GM12878 (cell line): ENCODE measurements around the gene PRPF18. TPM values are rescaled to one million over a fixed set of nuclear protein-coding genes. Genes with fewer than 3 reads are reported as not detected.

ENCODE experiments used
- BACH1 ChIP-seq: fragments of 450-650 bp; IDR thresholded peaks from 2 replicates; pipeline ENCODE4 v1.6.1; 2017; ENCODE audit warnings: mild to moderate bottlenecking, borderline replicate concordance
- E2F4 ChIP-seq: IDR thresholded peaks from 2 replicates; pipeline ENCODE4 v1.6.1; 2012; ENCODE audit warnings: low read depth, low read length, improper control_type of control experiment
- FOS ChIP-seq: IDR thresholded peaks from 3 replicates; pipeline ENCODE4 v1.6.1; 2011; ENCODE audit warnings: borderline replicate concordance; ENCODE audit not compliant: insufficient read length; ENCODE audit errors: extremely low read depth
- FOXM1 ChIP-seq: IDR thresholded peaks from 2 replicates; pipeline ENCODE4 v1.6.1; 2012; ENCODE audit warnings: low read depth, mild to moderate bottlenecking, inconsistent platforms, low read length, moderate library complexity
- HCFC1 ChIP-seq: fragments of 150-350 bp; IDR thresholded peaks from 2 replicates; pipeline ENCODE4 v1.6.1; 2014; ENCODE audit warnings: low read length
- HSF1 ChIP-seq: fragments of 150-350 bp; IDR thresholded peaks from 2 replicates; pipeline ENCODE4 v1.6.1; 2014; ENCODE audit warnings: mild to moderate bottlenecking, low read depth, low read length
- IRF3 ChIP-seq: fragments of 450-650 bp; IDR thresholded peaks from 2 replicates; pipeline ENCODE4 v1.6.1; 2014; ENCODE audit warnings: mild to moderate bottlenecking
- LARP7 ChIP-seq: fragments of 450-650 bp; IDR thresholded peaks from 2 replicates; pipeline ENCODE4 v1.6.1; 2017; ENCODE audit warnings: mild to moderate bottlenecking
- MXI1 ChIP-seq: fragments of 150-350 bp; IDR thresholded peaks from 2 replicates; pipeline ENCODE4 v1.6.1; 2011; ENCODE audit warnings: low read depth, mild to moderate bottlenecking, inconsistent platforms, low read length, improper control_type of control experiment
- NBN ChIP-seq: fragments of 450-650 bp; IDR thresholded peaks from 2 replicates; pipeline ENCODE4 v1.6.1; 2016
- POLR2A ChIP-seq: IDR thresholded peaks from 2 replicates; pipeline ENCODE4 v1.6.1; 2011; ENCODE audit warnings: low read depth, mild to moderate bottlenecking, low read length
- RB1 ChIP-seq: fragments of 450-650 bp; formaldehyde crosslinking; IDR thresholded peaks from 2 replicates; pipeline ENCODE4 v1.6.1; 2017; ENCODE audit warnings: mild to moderate bottlenecking, borderline replicate concordance
- RBBP5 ChIP-seq: fragments of 200-600 bp; sonication (generic); conservative IDR thresholded peaks from 2 replicates; pipeline ENCODE4 v1.6.1; 2016
- TCF12 ChIP-seq: IDR thresholded peaks from 2 replicates; pipeline ENCODE4 v1.6.1; 2011; ENCODE audit warnings: low read depth, mild to moderate bottlenecking, low read length
- ZNF207 ChIP-seq: fragments of 450-650 bp; IDR thresholded peaks from 2 replicates; pipeline ENCODE4 v1.6.1; 2014; ENCODE audit warnings: antibody characterized with exemption, mild to moderate bottlenecking, borderline replicate concordance
- polyA plus RNA-seq, 11 experiments: library from polyadenylated mRNA; depleted of rRNA in 4 of 11; unstranded in 6 of 11; stranded (reverse) in 5 of 11; fragments of >200 nt; fragmentation: Nextera tagmentation in 4 of 11; fragmentation: Illumina TruSeq in 1 of 11; extraction: Ambion mirVana in 4 of 11; extraction: Trizol in 1 of 11; gene quantifications; 1 replicate in 1 of 11; 2 replicates in 10 of 11; pipeline versions ENCODE4 v1.2.1 to v1.2.3, GENCODE V29; 2011 to 2016; ENCODE audit warnings: inconsistent platforms in 2 of 11, missing spikeins in 2 of 11, low read depth in 1 of 11
- total RNA-seq, 4 experiments: library from RNA; depleted of rRNA in 3 of 4; stranded (reverse); fragments of >200 nt in 3 of 4; fragmentation: Illumina TruSeq in 1 of 4; extraction: Trizol in 1 of 4; gene quantifications; 2 replicates each; pipeline versions ENCODE4 v1.2.1 to v1.2.3, GENCODE V29; 2013 to 2021
- TF ChIP-seq, protein P1 (sequence below): fragments of 450-650 bp; conservative IDR thresholded peaks from 2 replicates; pipeline ENCODE4 v1.6.1; 2017; ENCODE audit warnings: mild to moderate bottlenecking, moderate library complexity
- TF ChIP-seq, protein P2 (sequence below): IDR thresholded peaks from 2 replicates; pipeline ENCODE4 v1.6.1; 2012; ENCODE audit warnings: low read length, inconsistent platforms
- TF ChIP-seq, protein P3 (sequence below): fragments of 450-650 bp; IDR thresholded peaks from 2 replicates; pipeline ENCODE4 v1.6.1; 2018; ENCODE audit warnings: borderline replicate concordance, mild to moderate bottlenecking; ENCODE audit not compliant: partially characterized antibody

PRPF18 gene
- total and polyA plus RNA-seq, 10 of the 15 experiments (the other 5 are each of a cell fraction or from before 2014, with no cell fraction given): 15.6 to 35.8 (median 28.8) TPM

GRCh38 chr10:13586676-13587355 lies at the start of gene PRPF18 (continued):
- TF ChIP-seq, protein P1, sequence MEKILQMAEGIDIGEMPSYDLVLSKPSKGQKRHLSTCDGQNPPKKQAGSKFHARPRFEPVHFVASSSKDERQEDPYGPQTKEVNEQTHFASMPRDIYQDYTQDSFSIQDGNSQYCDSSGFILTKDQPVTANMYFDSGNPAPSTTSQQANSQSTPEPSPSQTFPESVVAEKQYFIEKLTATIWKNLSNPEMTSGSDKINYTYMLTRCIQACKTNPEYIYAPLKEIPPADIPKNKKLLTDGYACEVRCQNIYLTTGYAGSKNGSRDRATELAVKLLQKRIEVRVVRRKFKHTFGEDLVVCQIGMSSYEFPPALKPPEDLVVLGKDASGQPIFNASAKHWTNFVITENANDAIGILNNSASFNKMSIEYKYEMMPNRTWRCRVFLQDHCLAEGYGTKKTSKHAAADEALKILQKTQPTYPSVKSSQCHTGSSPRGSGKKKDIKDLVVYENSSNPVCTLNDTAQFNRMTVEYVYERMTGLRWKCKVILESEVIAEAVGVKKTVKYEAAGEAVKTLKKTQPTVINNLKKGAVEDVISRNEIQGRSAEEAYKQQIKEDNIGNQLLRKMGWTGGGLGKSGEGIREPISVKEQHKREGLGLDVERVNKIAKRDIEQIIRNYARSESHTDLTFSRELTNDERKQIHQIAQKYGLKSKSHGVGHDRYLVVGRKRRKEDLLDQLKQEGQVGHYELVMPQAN: peak; percentile 92
- TF ChIP-seq NBN (peak; percentile 64), BACH1 (no peak), FOS (no peak), E2F4 (no peak), ZNF207 (peak; percentile 93), RBBP5 (no peak), HCFC1 (peak; percentile 80), RB1 (peak; percentile 71; the same call in 1 of the 2 replicates), LARP7 (peak; percentile 58; the same call in 1 of the 2 replicates), HSF1 (0 out of 2 replicates have a peak, but pooled peaks have one; percentile 42), TCF12 (peak; percentile 72), POLR2A (peak; percentile 87), FOXM1 (no peak), IRF3 (no peak), MXI1 (peak; percentile 44; the same call in 1 of the 2 replicates)
- TF ChIP-seq, protein P2, sequence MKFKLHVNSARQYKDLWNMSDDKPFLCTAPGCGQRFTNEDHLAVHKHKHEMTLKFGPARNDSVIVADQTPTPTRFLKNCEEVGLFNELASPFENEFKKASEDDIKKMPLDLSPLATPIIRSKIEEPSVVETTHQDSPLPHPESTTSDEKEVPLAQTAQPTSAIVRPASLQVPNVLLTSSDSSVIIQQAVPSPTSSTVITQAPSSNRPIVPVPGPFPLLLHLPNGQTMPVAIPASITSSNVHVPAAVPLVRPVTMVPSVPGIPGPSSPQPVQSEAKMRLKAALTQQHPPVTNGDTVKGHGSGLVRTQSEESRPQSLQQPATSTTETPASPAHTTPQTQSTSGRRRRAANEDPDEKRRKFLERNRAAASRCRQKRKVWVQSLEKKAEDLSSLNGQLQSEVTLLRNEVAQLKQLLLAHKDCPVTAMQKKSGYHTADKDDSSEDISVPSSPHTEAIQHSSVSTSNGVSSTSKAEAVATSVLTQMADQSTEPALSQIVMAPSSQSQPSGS: no peak
- TF ChIP-seq, protein P3, sequence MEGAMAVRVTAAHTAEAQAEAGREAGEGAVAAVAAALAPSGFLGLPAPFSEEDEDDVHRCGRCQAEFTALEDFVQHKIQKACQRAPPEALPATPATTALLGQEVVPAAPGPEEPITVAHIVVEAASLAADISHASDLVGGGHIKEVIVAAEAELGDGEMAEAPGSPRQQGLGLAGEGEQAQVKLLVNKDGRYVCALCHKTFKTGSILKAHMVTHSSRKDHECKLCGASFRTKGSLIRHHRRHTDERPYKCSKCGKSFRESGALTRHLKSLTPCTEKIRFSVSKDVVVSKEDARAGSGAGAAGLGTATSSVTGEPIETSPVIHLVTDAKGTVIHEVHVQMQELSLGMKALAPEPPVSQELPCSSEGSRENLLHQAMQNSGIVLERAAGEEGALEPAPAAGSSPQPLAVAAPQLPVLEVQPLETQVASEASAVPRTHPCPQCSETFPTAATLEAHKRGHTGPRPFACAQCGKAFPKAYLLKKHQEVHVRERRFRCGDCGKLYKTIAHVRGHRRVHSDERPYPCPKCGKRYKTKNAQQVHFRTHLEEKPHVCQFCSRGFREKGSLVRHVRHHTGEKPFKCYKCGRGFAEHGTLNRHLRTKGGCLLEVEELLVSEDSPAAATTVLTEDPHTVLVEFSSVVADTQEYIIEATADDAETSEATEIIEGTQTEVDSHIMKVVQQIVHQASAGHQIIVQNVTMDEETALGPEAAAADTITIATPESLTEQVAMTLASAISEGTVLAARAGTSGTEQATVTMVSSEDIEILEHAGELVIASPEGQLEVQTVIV: no peak
